Spinal cord (tissue), 10 donors: ENCODE results near the gene GSTK1. TPM values are rescaled to one million over a fixed set of nuclear protein-coding genes. Genes with fewer than 3 reads are reported as not detected.
"Not testable (repeated sequence)": the region's sequence is repeated elsewhere in the genome, so short reads cannot be mapped to it uniquely, and the experiment has no call there.

ENCODE experiments used
- DNase-seq, 6 donors: peaks; one replicate each; pipeline versions ENCODE4 v3.0.0 to v3.0.0-alpha.2; 2013 to 2015; ENCODE audit warnings: low spot score in 6 of 6, low read depth in 4 of 6
- H3K27ac ChIP-seq: one replicate; pipeline ENCODE4 v1.5.1; 2013; ENCODE audit warnings: low read depth, low read length, control low read depth
- H3K27me3 ChIP-seq: one replicate; pipeline ENCODE4 v1.6.1; 2013; ENCODE audit warnings: low read length; ENCODE audit not compliant: control insufficient read depth, insufficient read depth
- H3K36me3 ChIP-seq: one replicate; pipeline ENCODE4 v1.6.1; 2013; ENCODE audit warnings: low read length; ENCODE audit not compliant: control insufficient read depth, insufficient read depth
- H3K4me1 ChIP-seq: one replicate; pipeline ENCODE4 v1.6.1; 2013; ENCODE audit warnings: low read length; ENCODE audit not compliant: control insufficient read depth, insufficient read depth
- H3K4me3 ChIP-seq: one replicate; pipeline ENCODE4 v1.5.1; 2013; ENCODE audit warnings: low read depth, low read length, control low read depth
- H3K9me3 ChIP-seq: one replicate; pipeline ENCODE4 v1.6.1; 2013; ENCODE audit warnings: low read length; ENCODE audit not compliant: control insufficient read depth, insufficient read depth
- WGBS: methylation state at CpG from one replicate; pipeline ENCODE4 v1.1.5; 2013; ENCODE audit warnings: missing lambda C conversion rate; ENCODE audit not compliant: insufficient coverage; 5-methylcytosine and 5-hydroxymethylcytosine counted together
- polyA plus RNA-seq, 2 donors: library from polyadenylated mRNA; unstranded; fragments of 120-200 nt; gene quantifications; one replicate each; pipeline ENCODE4 v1.2.1, GENCODE V29; 2013; ENCODE audit not compliant: insufficient read length in 2 of 2
- total RNA-seq, 2 donors: library from RNA; depleted of rRNA in 1 of 2; stranded (reverse); fragments of 120-200 nt in 1 of 2; fragments of >200 nt in 1 of 2; gene quantifications; one replicate each; pipeline versions ENCODE4 v1.2.3 to v1.2.4, GENCODE V29; 2013 to 2014
- donor health status: healthy.

Gene GSTK1
- total and polyA plus RNA-seq, 4 donors, result 58.2 to 131 (median 88.1) TPM

- peaks cover 36% of the 10 kb centered on the region for H3K4me1 ChIP-seq
- DNase-seq, result peak; percentile 84 to 99 (median 96)
- 1% methylated on average over 84 of the region's 84 CpGs for WGBS
Measured at GRCh38 chr7:143287935-143288826, 24.9 kb downstream of the GSTK1 start, which contains the start of gene CASP2. CASP2 (plus strand) TSS chr7:143288351; CDS start chr7:143288456, 105 bp downstream.

GRCh38 chr7:143288836-143289235, 25.6 kb downstream of the GSTK1 start:
- Histone ChIP-seq H3K27ac (peak overlapping the region; percentile 94), H3K4me1 (peaks cover 36% of the 10 kb centered on the region), H3K27me3 (no peaks in the 10 kb centered on the region), H3K4me3 (peak overlapping the region; percentile 90), H3K36me3 (peaks cover 21% of the 10 kb centered on the region), H3K9me3 (no peaks in the 10 kb centered on the region)
- WGBS, result 0% methylated on average over 4 of the region's 11 CpGs
- DNase-seq, result no peak

More at GRCh38 chr7:143287935-143288826, 24.9 kb downstream of the GSTK1 start, which contains the start of gene CASP2:
- no peaks in the 10 kb centered on the region for H3K27me3 ChIP-seq
- peak within 1 kb of the TSS; percentile 94 for H3K27ac ChIP-seq
- H3K4me3 ChIP-seq, result peak within 1 kb of the TSS; percentile 90
- H3K36me3 ChIP-seq, result peaks cover 14% of the 10 kb centered on the region
- H3K9me3 ChIP-seq, result no peaks in the 10 kb centered on the region

GRCh38 chr7:143289421-143289820, 26.2 kb downstream of the GSTK1 start:
- DNase-seq, result peak in 1 of 6 donors; percentile 18
- H3K4me3 ChIP-seq, result peak overlapping the region; percentile 90
- H3K27ac ChIP-seq, result peak overlapping the region; percentile 94
- peaks cover 36% of the 10 kb centered on the region for H3K4me1 ChIP-seq
- H3K27me3 ChIP-seq, result no peaks in the 10 kb centered on the region
- peaks cover 21% of the 10 kb centered on the region for H3K36me3 ChIP-seq
- no peaks in the 10 kb centered on the region for H3K9me3 ChIP-seq
- WGBS, result 0% methylated on average over 3 of the region's 6 CpGs

- Histone ChIP-seq H3K36me3 (peaks cover 21% of the 10 kb centered on the region), H3K4me3 (peak overlapping the region; percentile 90), H3K4me1 (peaks cover 33% of the 10 kb centered on the region)
- not testable (repeated sequence) for H3K9me3 ChIP-seq, H3K27ac ChIP-seq, H3K27me3 ChIP-seq, DNase-seq
- no CpG with 5 or more reads among the region's 4 CpGs for WGBS
Measured at GRCh38 chr7:143289888-143290287, 26.6 kb downstream of the GSTK1 start.

- H3K36me3 ChIP-seq, result peaks cover 23% of the 10 kb centered on the region
- WGBS, result 91% methylated on average over 2 of the region's 4 CpGs
- H3K4me3 ChIP-seq, result no peak overlapping the region
Measured at GRCh38 chr7:143290293-143290692, 27.1 kb downstream of the GSTK1 start.

GRCh38 chr7:143292876-143293275, 29.6 kb downstream of the GSTK1 start:
- Histone ChIP-seq H3K4me3 (no peak overlapping the region), H3K27me3 (no peaks in the 10 kb centered on the region), H3K27ac (no peak overlapping the region), H3K36me3 (peaks cover 29% of the 10 kb centered on the region), H3K4me1 (peaks cover 11% of the 10 kb centered on the region), H3K9me3 (no peaks in the 10 kb centered on the region)
- no CpG with 5 or more reads among the region's 5 CpGs for WGBS
- DNase-seq, result no peak

More at GRCh38 chr7:143290293-143290692, 27.1 kb downstream of the GSTK1 start:
- Histone ChIP-seq H3K9me3 (no peaks in the 10 kb centered on the region), H3K27me3 (no peaks in the 10 kb centered on the region), H3K27ac (no peak overlapping the region), H3K4me1 (peaks cover 28% of the 10 kb centered on the region)
- no peak for DNase-seq

GRCh38 chr7:143295870-143296269, 32.6 kb downstream of the GSTK1 start:
- H3K27me3 ChIP-seq, result no peaks in the 10 kb centered on the region
- H3K9me3 ChIP-seq, result no peaks in the 10 kb centered on the region
- no peaks in the 10 kb centered on the region for H3K4me1 ChIP-seq
- H3K36me3 ChIP-seq, result peaks cover 43% of the 10 kb centered on the region
- DNase-seq, result no peak
- H3K4me3 ChIP-seq, result no peak overlapping the region
- H3K27ac ChIP-seq, result no peak overlapping the region

GRCh38 chr7:143296686-143297085, 33.4 kb downstream of the GSTK1 start:
- H3K27ac ChIP-seq, result no peak overlapping the region
- no peaks in the 10 kb centered on the region for H3K4me1 ChIP-seq
- H3K36me3 ChIP-seq, result peaks cover 47% of the 10 kb centered on the region
- no peaks in the 10 kb centered on the region for H3K27me3 ChIP-seq
- no peak overlapping the region for H3K4me3 ChIP-seq
- DNase-seq, result no peak
- no peaks in the 10 kb centered on the region for H3K9me3 ChIP-seq
- no CpG with 5 or more reads among the region's 2 CpGs for WGBS

- H3K4me3 ChIP-seq, result no peak overlapping the region
- no peaks in the 10 kb centered on the region for H3K27me3 ChIP-seq
- H3K36me3 ChIP-seq, result peaks cover 31% of the 10 kb centered on the region
- DNase-seq, result no peak
- no peaks in the 10 kb centered on the region for H3K4me1 ChIP-seq
- no peak overlapping the region for H3K27ac ChIP-seq
- 100% methylated on average over 1 of the region's 2 CpGs for WGBS
- no peaks in the 10 kb centered on the region for H3K9me3 ChIP-seq
Measured at GRCh38 chr7:143299346-143299745, 36.1 kb downstream of the GSTK1 start.

- Histone ChIP-seq H3K9me3 (no peaks in the 10 kb centered on the region), H3K4me1 (no peaks in the 10 kb centered on the region), H3K4me3 (no peak overlapping the region), H3K27ac (no peak overlapping the region), H3K36me3 (peaks cover 36% of the 10 kb centered on the region), H3K27me3 (no peaks in the 10 kb centered on the region)
- peak in 1 of 6 donors; percentile 41 for DNase-seq
- 67% methylated on average over 8 of the region's 8 CpGs for WGBS
Measured at GRCh38 chr7:143299840-143300239, 36.6 kb downstream of the GSTK1 start.
